ENCODE results near the gene ACAD8. TPM values are rescaled to one million over a fixed set of nuclear protein-coding genes. Genes with fewer than 3 reads are reported as not detected.
"Not testable (repeated sequence)": the region's sequence is repeated elsewhere in the genome, so short reads cannot be mapped to it uniquely, and the experiment has no call there.

The ACAD8 gene
- total and polyA plus RNA-seq, 7 experiments from 2014 or later = 18.5 to 40.2 (median 26.1) TPM

GRCh38 chr11:134278356-134278755, 25.0 kb downstream of the ACAD8 start:
- no peak for DNase-seq
- Mint-ChIP-seq H3K36me3 (peaks cover 0 to 21% (median 0%) of the 10 kb centered on the region in 5 donors), H3K4me3 (no peak overlapping the region), H3K4me1 (peaks cover 16 to 34% (median 30%) of the 10 kb centered on the region in 7 donors), H3K9me3 (peaks cover 0 to 6% (median 0%) of the 10 kb centered on the region in 11 donors), H3K27me3 (peaks cover 0 to 11% (median 4%) of the 10 kb centered on the region in 5 donors), H3K27ac (no peak overlapping the region)
- H3K9me3 ChIP-seq (ENCODE audit: control insufficient read depth in 2 of 3, low read length in 3 of 3) = no peaks in the 10 kb centered on the region
- ChIA-PET POLR2A (interaction anchor here (2.1 kb wide), 1 partner anchor 54 kb away, joined by 5 read pairs; the partner anchor contains the start of gene VPS26B), CTCF (interaction anchor here (1.7 kb wide), 1 partner anchor 16 kb away, joined by 4 read pairs; no protein-coding TSS in a partner anchor)
- H3K36me3 ChIP-seq (ENCODE audit: control insufficient read depth in 2 of 3, insufficient read depth in 3 of 3, low read length in 3 of 3) = no peaks in the 10 kb centered on the region
- H3K27ac ChIP-seq (ENCODE audit: low read depth, low read length) = no peak overlapping the region
- intact Hi-C loops (cut with micrococcal nuclease) = loop anchor here (5.0 kb wide), 4 partner anchors 36 to 331 kb away; partner anchors contain the start of genes IGSF9B (in 1 of the 2) and JAM3 (in 1 of the 2)
- no peaks in the 10 kb centered on the region for H3K27me3 ChIP-seq (ENCODE audit: control insufficient read depth in 2 of 2, insufficient read depth in 2 of 2, low read length in 2 of 2)
- no peak overlapping the region for H3K4me3 ChIP-seq (ENCODE audit: low read length)
- peaks cover 18 to 20% of the 10 kb centered on the region in 2 donors for H3K4me1 ChIP-seq (ENCODE audit: control insufficient read depth in 2 of 2, insufficient read depth in 2 of 2, low read length in 2 of 2)
- no peak for ATAC-seq

- H3K27me3 ChIP-seq (ENCODE audit: control insufficient read depth in 2 of 2, insufficient read depth in 2 of 2, low read length in 2 of 2); intact Hi-C loops (cut with micrococcal nuclease); H3K4me3 Mint-ChIP-seq; POLR2A ChIA-PET; ATAC-seq; CTCF ChIA-PET; H3K36me3 ChIP-seq (ENCODE audit: control insufficient read depth in 2 of 3, insufficient read depth in 3 of 3, low read length in 3 of 3); H3K9me3 ChIP-seq (ENCODE audit: control insufficient read depth in 2 of 3, low read length in 3 of 3); H3K4me3 ChIP-seq (ENCODE audit: low read length); DNase-seq; H3K27ac Mint-ChIP-seq; H3K27ac ChIP-seq (ENCODE audit: low read depth, low read length); H3K9me3 Mint-ChIP-seq; H3K4me1 ChIP-seq (ENCODE audit: control insufficient read depth in 2 of 2, insufficient read depth in 2 of 2, low read length in 2 of 2); H3K27me3 Mint-ChIP-seq: not testable (repeated sequence)
- H3K4me1 Mint-ChIP-seq = peaks cover 0 to 15% (median 5%) of the 10 kb centered on the region in 7 donors
- peaks cover 0 to 18% (median 0%) of the 10 kb centered on the region in 5 donors for H3K36me3 Mint-ChIP-seq
Measured at GRCh38 chr11:134281635-134282034, 28.3 kb downstream of the ACAD8 start.

- Histone ChIP-seq H3K27me3 (ENCODE audit: control insufficient read depth in 2 of 2, insufficient read depth in 2 of 2, low read length in 2 of 2) (no peaks in the 10 kb centered on the region), H3K4me3 (ENCODE audit: low read length) (no peak overlapping the region), H3K36me3 (ENCODE audit: control insufficient read depth in 2 of 3, insufficient read depth in 3 of 3, low read length in 3 of 3) (no peaks in the 10 kb centered on the region), H3K4me1 (ENCODE audit: control insufficient read depth in 2 of 2, insufficient read depth in 2 of 2, low read length in 2 of 2) (no peaks in the 10 kb centered on the region), H3K27ac (ENCODE audit: low read depth, low read length) (no peak overlapping the region), H3K9me3 (ENCODE audit: control insufficient read depth in 2 of 3, low read length in 3 of 3) (no peaks in the 10 kb centered on the region)
- Mint-ChIP-seq H3K9me3 (peaks cover 0 to 6% (median 0%) of the 10 kb centered on the region in 11 donors), H3K36me3 (peaks cover 0 to 15% (median 0%) of the 10 kb centered on the region in 5 donors), H3K4me1 (peaks cover 0 to 12% (median under 1%) of the 10 kb centered on the region in 7 donors), H3K27ac (no peak overlapping the region), H3K27me3 (peaks cover 0 to 5% (median under 1%) of the 10 kb centered on the region in 5 donors), H3K4me3 (no peak overlapping the region)
- ATAC-seq (no peak), DNase-seq (no peak)
- CTCF ChIA-PET = interaction anchor here (0.7 kb wide), 1 partner anchor 27 kb away, joined by 4 read pairs; no protein-coding TSS in a partner anchor
- intact Hi-C loops (cut with micrococcal nuclease) = no loop called here
- POLR2A ChIA-PET = no interaction called here
Measured at GRCh38 chr11:134282121-134283045, 29.0 kb downstream of the ACAD8 start.

GRCh38 chr11:134283461-134284230, 30.3 kb downstream of the ACAD8 start:
- ChIA-PET CTCF (no interaction called here), POLR2A (no interaction called here)
- intact Hi-C loops (cut with micrococcal nuclease) = no loop called here
- Histone ChIP-seq H3K4me3 (ENCODE audit: low read length) (no peak overlapping the region), H3K9me3 (ENCODE audit: control insufficient read depth in 2 of 3, low read length in 3 of 3) (no peaks in the 10 kb centered on the region), H3K27me3 (ENCODE audit: control insufficient read depth in 2 of 2, insufficient read depth in 2 of 2, low read length in 2 of 2) (no peaks in the 10 kb centered on the region), H3K4me1 (ENCODE audit: control insufficient read depth in 2 of 2, insufficient read depth in 2 of 2, low read length in 2 of 2) (no peaks in the 10 kb centered on the region), H3K27ac (ENCODE audit: low read depth, low read length) (no peak overlapping the region), H3K36me3 (ENCODE audit: control insufficient read depth in 2 of 3, insufficient read depth in 3 of 3, low read length in 3 of 3) (no peaks in the 10 kb centered on the region)
- no peak for DNase-seq
- no peak overlapping the region for H3K4me3 Mint-ChIP-seq
- no peak for ATAC-seq
- H3K27me3 Mint-ChIP-seq = peaks cover 0 to 5% (median 0%) of the 10 kb centered on the region in 5 donors
- peaks cover 0 to 3% (median 0%) of the 10 kb centered on the region in 11 donors for H3K9me3 Mint-ChIP-seq
- no peak overlapping the region for H3K27ac Mint-ChIP-seq
- peaks cover 0 to 11% (median 0%) of the 10 kb centered on the region in 7 donors for H3K4me1 Mint-ChIP-seq
- peaks cover 0 to 6% (median 0%) of the 10 kb centered on the region in 5 donors for H3K36me3 Mint-ChIP-seq

GRCh38 chr11:134284349-134284748, 31.0 kb downstream of the ACAD8 start:
- H3K27me3 Mint-ChIP-seq = not testable (repeated sequence)

GRCh38 chr11:134287561-134287960, 34.2 kb downstream of the ACAD8 start:
- H3K9me3 ChIP-seq (ENCODE audit: control insufficient read depth in 2 of 3, low read length in 3 of 3) = no peaks in the 10 kb centered on the region
- H3K27me3 ChIP-seq (ENCODE audit: control insufficient read depth in 2 of 2, insufficient read depth in 2 of 2, low read length in 2 of 2) = no peaks in the 10 kb centered on the region
- H3K36me3 Mint-ChIP-seq = no peaks in the 10 kb centered on the region
- no peak overlapping the region for H3K27ac ChIP-seq (ENCODE audit: low read depth, low read length)
- H3K4me1 ChIP-seq (ENCODE audit: control insufficient read depth in 2 of 2, insufficient read depth in 2 of 2, low read length in 2 of 2) = no peaks in the 10 kb centered on the region
- H3K4me3 Mint-ChIP-seq = no peak overlapping the region
- no peaks in the 10 kb centered on the region for H3K27me3 Mint-ChIP-seq
- ChIA-PET CTCF (no interaction called here), POLR2A (no interaction called here)
- no peak for DNase-seq
- H3K9me3 Mint-ChIP-seq = no peaks in the 10 kb centered on the region
- intact Hi-C loops (cut with micrococcal nuclease) = no loop called here
- H3K4me3 ChIP-seq (ENCODE audit: low read length) = no peak overlapping the region
- H3K4me1 Mint-ChIP-seq = no peaks in the 10 kb centered on the region
- ATAC-seq = no peak
- no peaks in the 10 kb centered on the region for H3K36me3 ChIP-seq (ENCODE audit: control insufficient read depth in 2 of 3, insufficient read depth in 3 of 3, low read length in 3 of 3)
- no peak overlapping the region for H3K27ac Mint-ChIP-seq

More at GRCh38 chr11:134284349-134284748, 31.0 kb downstream of the ACAD8 start:
- H3K27ac ChIP-seq (ENCODE audit: low read depth, low read length); ATAC-seq; intact Hi-C loops (cut with micrococcal nuclease); H3K4me1 Mint-ChIP-seq; H3K36me3 Mint-ChIP-seq; H3K36me3 ChIP-seq (ENCODE audit: control insufficient read depth in 2 of 3, insufficient read depth in 3 of 3, low read length in 3 of 3); DNase-seq; H3K4me1 ChIP-seq (ENCODE audit: control insufficient read depth in 2 of 2, insufficient read depth in 2 of 2, low read length in 2 of 2); H3K9me3 ChIP-seq (ENCODE audit: control insufficient read depth in 2 of 3, low read length in 3 of 3); H3K4me3 ChIP-seq (ENCODE audit: low read length); CTCF ChIA-PET; H3K9me3 Mint-ChIP-seq; H3K27me3 ChIP-seq (ENCODE audit: control insufficient read depth in 2 of 2, insufficient read depth in 2 of 2, low read length in 2 of 2); H3K4me3 Mint-ChIP-seq; H3K27ac Mint-ChIP-seq; POLR2A ChIA-PET: not testable (repeated sequence)
